H7 (cell line): ENCODE data around the gene SRSF10. TPM values are rescaled to one million over a fixed set of nuclear protein-coding genes. Genes with fewer than 3 reads are reported as not detected.

Experiments used
- DNase-seq: peaks from one replicate; pipeline ENCODE4 v3.0.0; 2012
- H3K27me3 ChIP-seq: 2 replicates; pipeline ENCODE4 v1.6.0; 2011; ENCODE audit warnings: mild to moderate bottlenecking, low read length; ENCODE audit not compliant: control insufficient read depth, insufficient read depth
- H3K36me3 ChIP-seq: replicated peaks from 2 replicates; pipeline ENCODE4 v1.5.1; 2011; ENCODE audit warnings: low read length; ENCODE audit not compliant: control insufficient read depth, insufficient read depth
- H3K4me3 ChIP-seq: 2 replicates; pipeline ENCODE4 v1.5.1; 2011; ENCODE audit warnings: low read depth, mild to moderate bottlenecking, control low read depth, low read length, moderate library complexity; ENCODE audit not compliant: insufficient read depth
- total RNA-seq: library from RNA; depleted of rRNA; stranded (reverse); fragments of >200 nt; shearing (Covaris generic); gene quantifications from 2 replicates; pipeline ENCODE4 v1.2.3, GENCODE V29; 2014; rRNA removed

The SRSF10 gene
- total RNA-seq, 1 experiment from 2014 or later = 82.8 TPM

- H3K4me3 ChIP-seq = no peak overlapping the region
- no peaks in the 10 kb centered on the region for H3K27me3 ChIP-seq
- DNase-seq = no peak
- no peaks in the 10 kb centered on the region for H3K36me3 ChIP-seq
Measured at GRCh38 chr1:23915466-23915865, 64.7 kb downstream of the SRSF10 start.

GRCh38 chr1:23914921-23915320, 65.2 kb downstream of the SRSF10 start:
- Histone ChIP-seq H3K4me3 (no peak overlapping the region), H3K27me3 (no peaks in the 10 kb centered on the region), H3K36me3 (no peaks in the 10 kb centered on the region)
- no peak for DNase-seq

Other genes starting within 250 kb of the SRSF10 start
- 54.0 and 55.4 TPM in 2 replicates for gene ELOA, start 236.9 kb downstream of the SRSF10 start, total RNA-seq
- gene PITHD1, start 201.9 kb downstream of the SRSF10 start, total RNA-seq = 122 and 125 TPM in 2 replicates
- 291 and 385 TPM in 2 replicates for gene LYPLA2, start 189.2 kb downstream of the SRSF10 start, total RNA-seq
- gene GALE, start 179.6 kb downstream of the SRSF10 start, total RNA-seq = 72.0 and 103 TPM in 2 replicates
- gene HMGCL, start 154.9 kb downstream of the SRSF10 start, total RNA-seq = 35.8 and 53.1 TPM in 2 replicates
- gene FUCA1, start 112.0 kb downstream of the SRSF10 start, total RNA-seq = 8.2 and 10.8 TPM in 2 replicates
- gene CNR2, start 67.0 kb downstream of the SRSF10 start, total RNA-seq = not detected in 2 replicates
- 144 and 147 TPM in 2 replicates for gene PNRC2, start 20.5 kb downstream of the SRSF10 start, total RNA-seq
- gene MYOM3, start 131.8 kb upstream of the SRSF10 start, total RNA-seq = 0.03 and 0.11 TPM in 2 replicates
- 0.10 TPM in 1 of 2 replicates, not detected in the other for gene IL22RA1, start 162.8 kb upstream of the SRSF10 start, total RNA-seq
- 4.8 and 6.7 TPM in 2 replicates for gene IFNLR1, start 207.0 kb upstream of the SRSF10 start, total RNA-seq